ENCODE results near the gene ISG15. TPM values are rescaled to one million over a fixed set of nuclear protein-coding genes. Genes with fewer than 3 reads are reported as not detected.
"Not testable (repeated sequence)": the region's sequence is repeated elsewhere in the genome, so short reads cannot be mapped to it uniquely, and the experiment has no call there.

The ISG15 gene
- total RNA-seq, 1 donor from 2014 or later, result 18.2 TPM

GRCh38 chr1:991895-992294, 21.4 kb upstream of the ISG15 start:
- intact Hi-C loops (cut with DNase I), result no loop called here
- no peak for DNase-seq (ENCODE audit: low spot score)

- intact Hi-C loops (cut with DNase I), result no loop called here
- no peak for DNase-seq (ENCODE audit: low spot score)
Observed at GRCh38 chr1:992362-992761, 20.9 kb upstream of the ISG15 start.

- DNase-seq (ENCODE audit: low spot score), result no peak
- intact Hi-C loops (cut with DNase I), result no loop called here
Observed at GRCh38 chr1:993379-993995, 19.8 kb upstream of the ISG15 start.

GRCh38 chr1:994546-994945, 18.8 kb upstream of the ISG15 start:
- DNase-seq (ENCODE audit: low spot score), result not testable (repeated sequence)

GRCh38 chr1:995665-996633, 17.3 kb upstream of the ISG15 start:
- DNase-seq (ENCODE audit: low spot score), result no peak
- intact Hi-C loops (cut with DNase I), result no loop called here

More at GRCh38 chr1:994546-994945, 18.8 kb upstream of the ISG15 start:
- intact Hi-C loops (cut with DNase I), result not testable (repeated sequence)

- no peak for DNase-seq (ENCODE audit: low spot score)
- intact Hi-C loops (cut with DNase I), result no loop called here
Observed at GRCh38 chr1:996851-997712, 16.2 kb upstream of the ISG15 start.

GRCh38 chr1:997713-997992, 15.6 kb upstream of the ISG15 start:
- no peak for DNase-seq (ENCODE audit: low spot score)
- intact Hi-C loops (cut with DNase I), result no loop called here

- intact Hi-C loops (cut with DNase I), result no loop called here
- DNase-seq (ENCODE audit: low spot score), result no peak
Observed at GRCh38 chr1:997993-998744, 15.1 kb upstream of the ISG15 start.

- intact Hi-C loops (cut with DNase I), result no loop called here
- no peak for DNase-seq (ENCODE audit: low spot score)
Observed at GRCh38 chr1:998745-998994, 14.6 kb upstream of the ISG15 start.

- no peak for DNase-seq (ENCODE audit: low spot score)
- intact Hi-C loops (cut with DNase I), result no loop called here
Observed at GRCh38 chr1:998995-999724, 14.1 kb upstream of the ISG15 start.

GRCh38 chr1:999725-1000356, 13.5 kb upstream of the ISG15 start, which contains the start of gene HES4:
TSS of gene HES4 (minus strand) at chr1:1000097. CDS start at chr1:999973, 124 bp downstream.
- intact Hi-C loops (cut with DNase I), result loop anchor here (2.0 kb wide), 1 partner anchor 19 kb away; no protein-coding TSS in a partner anchor
- peak; percentile 94 for DNase-seq (ENCODE audit: low spot score)

- DNase-seq (ENCODE audit: low spot score), result no peak
- intact Hi-C loops (cut with DNase I), result loop anchor here (2.0 kb wide), 1 partner anchor 18 kb away; no protein-coding TSS in a partner anchor
Observed at GRCh38 chr1:1000357-1001056, 12.8 kb upstream of the ISG15 start.

GRCh38 chr1:1001057-1001783, 12.1 kb upstream of the ISG15 start:
- DNase-seq (ENCODE audit: low spot score), result no peak
- intact Hi-C loops (cut with DNase I), result loop anchor here (2.0 kb wide), 1 partner anchor 18 kb away; no protein-coding TSS in a partner anchor

- no peak for DNase-seq (ENCODE audit: low spot score)
- intact Hi-C loops (cut with DNase I), result no loop called here
Observed at GRCh38 chr1:1003618-1004419, 9.5 kb upstream of the ISG15 start.

- no peak for DNase-seq (ENCODE audit: low spot score)
- intact Hi-C loops (cut with DNase I), result no loop called here
Observed at GRCh38 chr1:1004420-1004779, 8.9 kb upstream of the ISG15 start.

All from cardiac septum (tissue), 1 donor.